Esophagus muscularis mucosa (tissue), 4 donors: ENCODE data around the gene TSN. TPM values are rescaled to one million over a fixed set of nuclear protein-coding genes. Genes with fewer than 3 reads are reported as not detected.

ENCODE experiments used
- DNase-seq: peaks from one replicate; pipeline ENCODE4 v3.0.0-alpha.2; 2017; ENCODE audit errors: extremely low spot score
- H3K27ac ChIP-seq, 4 donors: fragments of 200-600 bp; sonication (generic); replicated peaks in 1 of 4; 1 replicate in 3 of 4; 2 replicates in 1 of 4; pipeline ENCODE4 v1.5.1; 2016 to 2019; ENCODE audit warnings: mild to moderate bottlenecking in 1 of 4
- H3K27me3 ChIP-seq, 4 donors: fragments of 200-600 bp; sonication (generic); one replicate each; pipeline versions ENCODE4 v1.5.1 to v1.6.0; 2016 to 2019
- H3K36me3 ChIP-seq, 4 donors: fragments of 200-600 bp; sonication (generic); one replicate each; pipeline ENCODE4 v1.5.1; 2016 to 2019
- H3K4me1 ChIP-seq, 4 donors: fragments of 200-600 bp; sonication (generic); one replicate each; pipeline ENCODE4 v1.5.1; 2016 to 2019
- H3K4me3 ChIP-seq, 4 donors: fragments of 200-600 bp; sonication (generic); 1 replicate in 2 of 4; 2 replicates in 2 of 4; pipeline ENCODE4 v1.5.1; 2016 to 2019; ENCODE audit warnings: mild to moderate bottlenecking in 4 of 4, moderate library complexity in 1 of 4
- H3K9me3 ChIP-seq, 4 donors: fragments of 200-600 bp; sonication (generic); 1 replicate in 3 of 4; 2 replicates in 1 of 4; pipeline ENCODE4 v1.5.1; 2016 to 2019
- CTCF ChIP-seq, 3 experiments: fragments of 200-600 bp in 2 of 3; fragments of 450-650 bp in 1 of 3; sonication (generic) in 2 of 3; IDR thresholded peaks; one replicate each; pipeline ENCODE4 v1.5.1; 2017 to 2019; ENCODE audit warnings: antibody characterized with exemption in 3 of 3, mild to moderate bottlenecking in 2 of 3, moderate library complexity in 1 of 3
- EP300 ChIP-seq: sonication (generic); formaldehyde crosslinking; IDR thresholded peaks from one replicate; pipeline ENCODE4 v1.6.1; 2017; ENCODE audit warnings: antibody characterized with exemption
- POLR2A ChIP-seq: fragments of 450-650 bp; IDR thresholded peaks from one replicate; pipeline ENCODE4 v1.6.1; 2017; ENCODE audit warnings: antibody characterized with exemption, moderate library complexity, mild to moderate bottlenecking, low read depth
- POLR2AphosphoS5 ChIP-seq, 2 donors: sonication (generic); formaldehyde crosslinking; IDR thresholded peaks; one replicate each; pipeline ENCODE4 v1.6.1; 2017; ENCODE audit warnings: antibody characterized with exemption in 2 of 2
- WGBS: methylation state at CpG from one replicate; pipeline ENCODE4 v1.1.5; 2018; 5-methylcytosine and 5-hydroxymethylcytosine counted together
- intact Hi-C: fragments of 100-400 bp; cut with DNase I; formaldehyde crosslinking; loops from one replicate; pipeline ENCODE4 v1.15.1; 2023
- total RNA-seq, 4 donors: library from RNA; depleted of rRNA; stranded (reverse); fragments of >200 nt; gene quantifications; one replicate each; pipeline versions ENCODE4 v1.1.0 to v1.2.1, GENCODE V29; 2016

Gene TSN
- total RNA-seq, 4 donors from 2014 or later, result 24.5 to 33.6 (median 26.3) TPM

- no peak for DNase-seq
- no peaks in the 10 kb centered on the region for H3K9me3 ChIP-seq
These were observed 14.5 kb upstream of the TSN start for GRCh38 chr2:121740973-121741372.

GRCh38 chr2:121741450-121741849, 14.0 kb upstream of the TSN start:
- 100% methylated on average over 1 of the region's 3 CpGs for WGBS
- TF ChIP-seq EP300 (no peak), POLR2AphosphoS5 (IDR thresholded peaks at IDR 0.05) (no peak), POLR2A (no peak), CTCF (IDR thresholded peaks at IDR 0.05) (no peak)
- no peaks in the 10 kb centered on the region for H3K9me3 ChIP-seq
- H3K36me3 ChIP-seq, result no peaks in the 10 kb centered on the region
- no peak overlapping the region for H3K27ac ChIP-seq
- intact Hi-C loops, result loop anchor here (10.0 kb wide), 1 partner anchor 337 kb away; no protein-coding TSS in a partner anchor
- no peaks in the 10 kb centered on the region for H3K27me3 ChIP-seq
- no peak for DNase-seq
- H3K4me3 ChIP-seq, result no peak overlapping the region
- peaks cover 4 to 8% (median 6%) of the 10 kb centered on the region in 4 donors for H3K4me1 ChIP-seq

More at GRCh38 chr2:121740973-121741372, 14.5 kb upstream of the TSN start:
- H3K27ac ChIP-seq, result no peak overlapping the region
- no peak overlapping the region for H3K4me3 ChIP-seq
- H3K36me3 ChIP-seq, result no peaks in the 10 kb centered on the region
- H3K27me3 ChIP-seq, result no peaks in the 10 kb centered on the region
- intact Hi-C loops, result loop anchor here (10.0 kb wide), 1 partner anchor 336 kb away; no protein-coding TSS in a partner anchor
- TF ChIP-seq EP300 (no peak), POLR2A (no peak), POLR2AphosphoS5 (IDR thresholded peaks at IDR 0.05) (no peak), CTCF (IDR thresholded peaks at IDR 0.05) (no peak)
- WGBS, result 89% methylated on average over 6 of the region's 6 CpGs
- peaks cover 4 to 8% (median 7%) of the 10 kb centered on the region in 4 donors for H3K4me1 ChIP-seq

- no peaks in the 10 kb centered on the region for H3K27me3 ChIP-seq
- H3K27ac ChIP-seq, result no peak overlapping the region
- H3K9me3 ChIP-seq, result no peaks in the 10 kb centered on the region
- WGBS, result 51% methylated on average over 6 of the region's 6 CpGs
- H3K36me3 ChIP-seq, result no peaks in the 10 kb centered on the region
- H3K4me3 ChIP-seq, result no peak overlapping the region
- no peaks in the 10 kb centered on the region for H3K4me1 ChIP-seq
- intact Hi-C loops, result loop anchor here (10.0 kb wide), 1 partner anchor 341 kb away; no protein-coding TSS in a partner anchor
- TF ChIP-seq CTCF (IDR thresholded peaks at IDR 0.05) (no peak), POLR2AphosphoS5 (IDR thresholded peaks at IDR 0.05) (no peak), EP300 (no peak)
- DNase-seq, result no peak
These were observed 9.3 kb upstream of the TSN start for GRCh38 chr2:121746071-121746578.

GRCh38 chr2:121748202-121748601, 7.2 kb upstream of the TSN start:
- no peaks in the 10 kb centered on the region for H3K4me1 ChIP-seq
- H3K36me3 ChIP-seq, result no peaks in the 10 kb centered on the region
- WGBS, result 53% methylated on average over 4 of the region's 4 CpGs
- intact Hi-C loops, result loop anchor here (10.0 kb wide), 1 partner anchor 343 kb away; no protein-coding TSS in a partner anchor
- no peak for DNase-seq
- H3K27ac ChIP-seq, result no peak overlapping the region
- TF ChIP-seq EP300, result no peak
- TF ChIP-seq POLR2AphosphoS5 (IDR thresholded peaks at IDR 0.05), result no peak
- TF ChIP-seq CTCF (IDR thresholded peaks at IDR 0.05), result no peak
- TF ChIP-seq POLR2A, result no peak
- H3K27me3 ChIP-seq, result no peaks in the 10 kb centered on the region
- H3K9me3 ChIP-seq, result no peaks in the 10 kb centered on the region
- H3K4me3 ChIP-seq, result no peak overlapping the region

GRCh38 chr2:121754851-121755236, 607 bp upstream of the TSN start:
- DNase-seq, result no peak
- Histone ChIP-seq H3K27me3 (no peaks in the 10 kb centered on the region), H3K4me3 (peak overlapping the region; percentile 82 to 86 (median 86)), H3K4me1 (peaks cover 26 to 32% (median 30%) of the 10 kb centered on the region in 4 donors), H3K9me3 (no peaks in the 10 kb centered on the region), H3K27ac (peak overlapping the region; percentile 55 to 85 (median 68)), H3K36me3 (peaks cover 2 to 25% (median 9%) of the 10 kb centered on the region in 4 donors)
- TF ChIP-seq EP300 (no peak), POLR2AphosphoS5 (IDR thresholded peaks at IDR 0.05) (no peak), POLR2A (no peak), CTCF (IDR thresholded peaks at IDR 0.05) (no peak)
- intact Hi-C loops, result no loop called here
- WGBS, result 2% methylated on average over 8 of the region's 8 CpGs
